Measurements from ENCODE around the gene RC3H1. TPM values are rescaled to one million over a fixed set of nuclear protein-coding genes. Genes with fewer than 3 reads are reported as not detected.

Gene RC3H1
- total and polyA plus RNA-seq, 4 donors: 10.8 to 35.6 (median 23.4) TPM

- no peak for DNase-seq (ENCODE audit: low read depth in 4 of 6, low spot score in 6 of 6)
- H3K4me3 ChIP-seq (ENCODE audit: low read depth, low read length): no peak overlapping the region
Observed at GRCh38 chr1:174028495-174028894, 6.3 kb upstream of the RC3H1 start.

GRCh38 chr1:174023440-174023839 is 1.3 kb upstream of the RC3H1 start:
- WGBS (ENCODE audit: insufficient coverage): 0% methylated on average over 1 of the region's 3 CpGs
- peak in 3 of 6 donors; percentile 22 to 75 (median 63) for DNase-seq (ENCODE audit: low read depth in 4 of 6, low spot score in 6 of 6)
- peak overlapping the region; percentile 93 for H3K27ac ChIP-seq (ENCODE audit: low read depth, low read length)

More at GRCh38 chr1:174028495-174028894, 6.3 kb upstream of the RC3H1 start:
- Histone ChIP-seq H3K27me3 (ENCODE audit: control insufficient read depth, insufficient read depth, low read length) (no peaks in the 10 kb centered on the region), H3K27ac (ENCODE audit: low read depth, low read length) (no peak overlapping the region), H3K4me1 (ENCODE audit: control insufficient read depth, insufficient read depth, low read length) (no peaks in the 10 kb centered on the region), H3K9me3 (ENCODE audit: control insufficient read depth, insufficient read depth, low read length) (no peaks in the 10 kb centered on the region), H3K36me3 (ENCODE audit: control insufficient read depth, insufficient read depth, low read length) (no peaks in the 10 kb centered on the region)

GRCh38 chr1:174022976-174023277 is 770 bp upstream of the RC3H1 start:
- Histone ChIP-seq H3K27me3 (ENCODE audit: control insufficient read depth, insufficient read depth, low read length) (no peaks in the 10 kb centered on the region), H3K4me1 (ENCODE audit: control insufficient read depth, insufficient read depth, low read length) (peaks cover 5% of the 10 kb centered on the region), H3K9me3 (ENCODE audit: control insufficient read depth, insufficient read depth, low read length) (no peaks in the 10 kb centered on the region), H3K4me3 (ENCODE audit: low read depth, low read length) (peak overlapping the region; percentile 87), H3K36me3 (ENCODE audit: control insufficient read depth, insufficient read depth, low read length) (no peaks in the 10 kb centered on the region), H3K27ac (ENCODE audit: low read depth, low read length) (peak overlapping the region; percentile 93)
- DNase-seq (ENCODE audit: low read depth in 4 of 6, low spot score in 6 of 6): no peak
- WGBS (ENCODE audit: insufficient coverage): no CpG with 5 or more reads among the region's 4 CpGs

More at GRCh38 chr1:174023440-174023839, 1.3 kb upstream of the RC3H1 start:
- no peak overlapping the region for H3K4me3 ChIP-seq (ENCODE audit: low read depth, low read length)
- peaks cover 5% of the 10 kb centered on the region for H3K4me1 ChIP-seq (ENCODE audit: control insufficient read depth, insufficient read depth, low read length)
- no peaks in the 10 kb centered on the region for H3K36me3 ChIP-seq (ENCODE audit: control insufficient read depth, insufficient read depth, low read length)
- no peaks in the 10 kb centered on the region for H3K9me3 ChIP-seq (ENCODE audit: control insufficient read depth, insufficient read depth, low read length)
- no peaks in the 10 kb centered on the region for H3K27me3 ChIP-seq (ENCODE audit: control insufficient read depth, insufficient read depth, low read length)

- Histone ChIP-seq H3K4me3 (ENCODE audit: low read depth, low read length) (peak overlapping the region; percentile 87), H3K9me3 (ENCODE audit: control insufficient read depth, insufficient read depth, low read length) (no peaks in the 10 kb centered on the region), H3K36me3 (ENCODE audit: control insufficient read depth, insufficient read depth, low read length) (no peaks in the 10 kb centered on the region), H3K27me3 (ENCODE audit: control insufficient read depth, insufficient read depth, low read length) (no peaks in the 10 kb centered on the region), H3K27ac (ENCODE audit: low read depth, low read length) (peak overlapping the region; percentile 93), H3K4me1 (ENCODE audit: control insufficient read depth, insufficient read depth, low read length) (peaks cover 5% of the 10 kb centered on the region)
- peak in 4 of 6 donors; percentile 26 to 78 (median 53) for DNase-seq (ENCODE audit: low read depth in 4 of 6, low spot score in 6 of 6)
- WGBS (ENCODE audit: insufficient coverage): under 1% methylated on average over 34 of the region's 36 CpGs
Observed at GRCh38 chr1:174021591-174022079, 522 bp downstream of the RC3H1 start.

DNA sequence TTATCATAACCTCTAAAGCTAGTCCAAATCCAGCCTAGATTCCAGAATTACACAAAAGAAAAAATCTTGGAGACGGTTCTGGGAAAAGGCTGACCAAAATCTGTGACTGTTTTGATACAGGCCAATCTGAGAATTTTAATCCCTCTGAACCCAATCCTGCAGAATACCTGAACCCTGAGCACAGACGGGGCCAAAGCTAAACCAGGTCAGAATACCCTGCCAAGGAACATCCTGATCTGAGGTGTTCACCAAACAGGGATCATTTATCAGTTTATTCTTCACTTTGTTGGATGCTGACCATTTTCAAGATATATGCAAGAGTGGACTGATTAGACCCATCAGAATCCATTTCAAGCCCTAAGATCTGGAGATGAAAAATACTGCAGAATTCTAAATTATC is 3.6 kb downstream of the RC3H1 start:
- H3K27ac ChIP-seq (ENCODE audit: low read depth, low read length): no peak overlapping the region
- no peaks in the 10 kb centered on the region for H3K27me3 ChIP-seq (ENCODE audit: control insufficient read depth, insufficient read depth, low read length)
- WGBS (ENCODE audit: insufficient coverage): 65% methylated on average over 2 of the region's 2 CpGs
- H3K4me1 ChIP-seq (ENCODE audit: control insufficient read depth, insufficient read depth, low read length): peaks cover 5% of the 10 kb centered on the region
- no peaks in the 10 kb centered on the region for H3K9me3 ChIP-seq (ENCODE audit: control insufficient read depth, insufficient read depth, low read length)
- no peak for DNase-seq (ENCODE audit: low read depth in 4 of 6, low spot score in 6 of 6)
- H3K4me3 ChIP-seq (ENCODE audit: low read depth, low read length): no peak overlapping the region
- no peaks in the 10 kb centered on the region for H3K36me3 ChIP-seq (ENCODE audit: control insufficient read depth, insufficient read depth, low read length)

DNA sequence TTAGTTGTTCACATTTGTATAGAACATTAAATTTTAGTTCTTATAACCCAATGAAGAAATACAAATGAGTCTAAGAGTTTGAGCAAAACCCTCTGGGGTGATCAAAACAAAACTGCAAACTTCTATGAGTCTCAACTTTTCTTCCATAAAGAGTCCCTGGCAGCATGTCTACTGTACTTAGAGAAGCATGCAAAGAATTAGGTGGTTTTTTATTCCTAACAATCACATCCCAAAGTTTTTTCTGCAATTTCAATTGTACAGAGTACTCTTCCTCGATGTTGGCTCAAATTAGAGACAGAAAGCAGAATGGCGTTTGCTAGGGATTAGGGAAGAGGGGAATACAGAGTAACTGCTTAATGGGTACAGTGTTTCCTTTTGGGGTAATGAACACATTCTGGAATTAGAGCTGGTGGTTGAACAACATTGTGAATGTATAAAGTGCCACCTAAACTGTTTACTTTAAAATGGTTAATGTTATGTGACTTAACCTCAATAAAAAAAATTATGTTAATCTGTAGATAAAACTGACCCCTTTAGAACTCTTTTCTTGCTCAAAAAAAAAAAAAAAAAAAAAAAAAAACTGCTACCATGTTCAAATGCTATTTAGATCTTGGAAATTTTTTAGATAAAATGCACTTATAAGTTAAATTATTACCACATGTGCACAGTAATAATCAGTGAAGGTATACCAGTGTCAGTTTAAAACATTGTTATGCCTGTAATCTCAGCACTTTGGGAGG is 4.8 kb downstream of the RC3H1 start:
- no peak overlapping the region for H3K27ac ChIP-seq (ENCODE audit: low read depth, low read length)
- no peaks in the 10 kb centered on the region for H3K27me3 ChIP-seq (ENCODE audit: control insufficient read depth, insufficient read depth, low read length)
- H3K4me1 ChIP-seq (ENCODE audit: control insufficient read depth, insufficient read depth, low read length): peaks cover 5% of the 10 kb centered on the region
- H3K4me3 ChIP-seq (ENCODE audit: low read depth, low read length): no peak overlapping the region
- WGBS (ENCODE audit: insufficient coverage): no CpG with 5 or more reads among the region's 2 CpGs
- H3K9me3 ChIP-seq (ENCODE audit: control insufficient read depth, insufficient read depth, low read length): no peaks in the 10 kb centered on the region
- no peak for DNase-seq (ENCODE audit: low read depth in 4 of 6, low spot score in 6 of 6)
- H3K36me3 ChIP-seq (ENCODE audit: control insufficient read depth, insufficient read depth, low read length): no peaks in the 10 kb centered on the region

GRCh38 chr1:174013864-174014418 is 8.2 kb downstream of the RC3H1 start:
- H3K9me3 ChIP-seq (ENCODE audit: control insufficient read depth, insufficient read depth, low read length): no peaks in the 10 kb centered on the region
- no peaks in the 10 kb centered on the region for H3K27me3 ChIP-seq (ENCODE audit: control insufficient read depth, insufficient read depth, low read length)
- WGBS (ENCODE audit: insufficient coverage): no CpG with 5 or more reads among the region's 3 CpGs
- no peaks in the 10 kb centered on the region for H3K36me3 ChIP-seq (ENCODE audit: control insufficient read depth, insufficient read depth, low read length)
- H3K4me3 ChIP-seq (ENCODE audit: low read depth, low read length): no peak overlapping the region
- H3K27ac ChIP-seq (ENCODE audit: low read depth, low read length): no peak overlapping the region
- DNase-seq (ENCODE audit: low read depth in 4 of 6, low spot score in 6 of 6): no peak
- H3K4me1 ChIP-seq (ENCODE audit: control insufficient read depth, insufficient read depth, low read length): no peaks in the 10 kb centered on the region

GRCh38 chr1:174008979-174009378 is 13.2 kb downstream of the RC3H1 start:
- no peak overlapping the region for H3K27ac ChIP-seq (ENCODE audit: low read depth, low read length)
- H3K9me3 ChIP-seq (ENCODE audit: control insufficient read depth, insufficient read depth, low read length): no peaks in the 10 kb centered on the region
- H3K36me3 ChIP-seq (ENCODE audit: control insufficient read depth, insufficient read depth, low read length): no peaks in the 10 kb centered on the region
- no peaks in the 10 kb centered on the region for H3K4me1 ChIP-seq (ENCODE audit: control insufficient read depth, insufficient read depth, low read length)
- no peak for DNase-seq (ENCODE audit: low read depth in 4 of 6, low spot score in 6 of 6)
- no peaks in the 10 kb centered on the region for H3K27me3 ChIP-seq (ENCODE audit: control insufficient read depth, insufficient read depth, low read length)
- WGBS (ENCODE audit: insufficient coverage): no CpG with 5 or more reads among the region's 1 CpG
- no peak overlapping the region for H3K4me3 ChIP-seq (ENCODE audit: low read depth, low read length)

DNA sequence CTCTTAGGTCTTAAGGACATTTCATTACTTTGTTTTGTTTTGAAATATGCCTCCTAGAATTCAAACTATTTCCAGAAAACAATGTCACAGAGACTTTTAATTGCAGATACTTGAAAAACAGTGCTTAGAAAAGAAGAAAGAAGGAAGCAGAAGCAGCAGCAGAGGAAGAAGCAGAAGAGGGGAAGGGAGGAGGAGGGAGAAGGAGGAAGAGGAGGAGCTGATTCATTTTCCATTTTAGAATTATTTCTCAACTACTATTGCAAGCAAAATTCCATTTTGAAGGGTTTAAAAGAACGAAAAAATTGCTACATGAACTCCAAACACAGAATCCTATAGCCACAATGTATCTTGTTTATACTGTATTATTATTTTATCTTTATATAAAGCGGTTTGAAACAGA is 13.9 kb downstream of the RC3H1 start:
- no CpG with 5 or more reads among the region's 2 CpGs for WGBS (ENCODE audit: insufficient coverage)
- H3K9me3 ChIP-seq (ENCODE audit: control insufficient read depth, insufficient read depth, low read length): no peaks in the 10 kb centered on the region
- no peaks in the 10 kb centered on the region for H3K27me3 ChIP-seq (ENCODE audit: control insufficient read depth, insufficient read depth, low read length)
- no peak overlapping the region for H3K4me3 ChIP-seq (ENCODE audit: low read depth, low read length)
- no peak for DNase-seq (ENCODE audit: low read depth in 4 of 6, low spot score in 6 of 6)
- H3K4me1 ChIP-seq (ENCODE audit: control insufficient read depth, insufficient read depth, low read length): no peaks in the 10 kb centered on the region
- no peak overlapping the region for H3K27ac ChIP-seq (ENCODE audit: low read depth, low read length)
- no peaks in the 10 kb centered on the region for H3K36me3 ChIP-seq (ENCODE audit: control insufficient read depth, insufficient read depth, low read length)

GRCh38 chr1:174007851-174008250 is 14.3 kb downstream of the RC3H1 start:
- no peaks in the 10 kb centered on the region for H3K4me1 ChIP-seq (ENCODE audit: control insufficient read depth, insufficient read depth, low read length)

More at GRCh38 chr1:174007851-174008250, 14.3 kb downstream of the RC3H1 start:
- no peak for DNase-seq (ENCODE audit: low read depth in 4 of 6, low spot score in 6 of 6)
- Histone ChIP-seq H3K4me3 (ENCODE audit: low read depth, low read length) (no peak overlapping the region), H3K27me3 (ENCODE audit: control insufficient read depth, insufficient read depth, low read length) (no peaks in the 10 kb centered on the region), H3K27ac (ENCODE audit: low read depth, low read length) (no peak overlapping the region), H3K36me3 (ENCODE audit: control insufficient read depth, insufficient read depth, low read length) (no peaks in the 10 kb centered on the region), H3K9me3 (ENCODE audit: control insufficient read depth, insufficient read depth, low read length) (no peaks in the 10 kb centered on the region)

Measured in spinal cord (tissue), 10 donors.